Activated CD4-positive, alpha-beta T cell treated with anti-CD3 and anti-CD28 coated beads, Interleukin-10, Interleukin-2, amounts not matched to agents 100 ng/mL and 50 ng/mL, durations not matched to agents 16 hours and 8 hours (primary cell): ENCODE results near the gene FGF23.

ENCODE experiments used
- DNase-seq: peaks from one replicate; pipeline ENCODE4 v3.0.0-alpha.2; 2020

FGF23 gene

DNA sequence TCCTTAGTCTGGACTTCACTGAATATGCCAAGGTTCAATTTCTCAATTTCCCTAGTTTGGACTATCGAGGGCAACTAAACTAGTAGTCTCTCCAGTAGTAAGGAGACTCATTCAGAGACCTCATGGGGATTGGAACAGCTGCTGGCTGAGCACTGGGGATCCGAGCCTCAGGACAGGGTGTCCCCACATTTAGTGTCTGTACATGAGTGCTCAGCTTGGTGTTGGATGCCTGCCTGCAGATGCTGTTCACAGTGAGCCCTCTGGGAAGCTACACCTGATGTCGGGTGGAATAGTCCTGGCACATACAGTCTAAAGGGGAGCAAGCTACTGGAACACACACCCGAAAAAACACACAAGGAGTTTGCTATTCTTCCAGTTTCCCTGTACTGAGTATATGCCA lies 820 bp upstream of the FGF23 start:
- DNase-seq = no peak

DNA sequence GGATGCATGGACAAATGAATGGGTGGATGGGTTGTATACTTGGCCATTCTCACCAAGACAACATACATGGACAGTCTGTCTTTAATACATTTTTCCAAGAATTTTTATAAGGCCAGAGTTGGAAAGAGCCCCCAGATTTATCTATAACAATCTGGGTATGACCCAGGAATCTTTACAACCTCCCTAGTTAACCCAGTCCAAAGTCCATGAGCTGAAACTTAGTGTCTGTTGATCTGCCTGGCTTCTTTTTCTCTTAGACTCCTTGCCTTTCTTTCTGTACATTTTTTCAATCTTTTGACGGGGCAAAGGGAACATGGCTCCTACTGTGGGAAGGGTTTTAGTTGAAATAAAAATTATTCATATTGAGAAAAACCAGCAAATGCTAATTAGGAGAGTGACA lies 740 bp downstream of the FGF23 start:
- DNase-seq = no peak

DNA sequence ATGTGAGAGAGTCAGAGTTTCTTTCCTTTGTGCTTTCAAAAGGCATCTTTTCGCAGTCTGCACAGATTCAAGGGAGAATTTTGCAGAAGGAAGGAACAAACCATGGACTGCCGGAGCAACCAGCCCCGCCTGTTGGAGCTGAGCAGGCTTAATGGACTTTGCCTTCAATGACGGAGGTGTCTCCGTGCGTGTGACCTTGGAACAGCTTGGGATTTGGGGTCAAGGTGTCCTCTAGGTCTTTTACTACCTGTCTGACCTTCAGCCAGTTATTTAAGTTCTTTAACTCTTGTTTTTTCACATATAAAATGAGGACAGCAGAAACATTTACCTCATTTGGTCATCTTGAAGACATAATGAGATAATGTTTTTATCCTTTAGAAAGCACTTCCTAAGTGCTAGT lies 4.1 kb downstream of the FGF23 start:
- DNase-seq = no peak

DNA sequence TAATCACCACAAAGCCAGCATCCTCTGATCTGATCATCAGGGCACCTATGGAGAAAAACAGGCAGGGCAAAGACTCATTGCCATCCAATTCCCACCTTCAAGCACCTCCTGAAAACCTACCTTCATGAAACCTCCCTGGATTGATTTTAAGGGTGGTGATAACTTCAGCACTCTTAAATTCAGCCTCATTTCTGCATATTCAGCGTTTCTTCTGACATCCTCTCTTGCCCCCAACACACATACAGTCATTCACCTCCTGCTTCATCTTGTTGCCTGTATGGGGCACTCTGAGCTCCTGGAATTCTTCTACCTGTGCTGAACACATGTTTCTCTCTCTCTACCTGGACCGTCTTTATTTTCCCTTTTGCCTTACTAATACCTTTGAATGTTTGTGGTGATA lies 6.9 kb downstream of the FGF23 start:
- no peak for DNase-seq

DNA sequence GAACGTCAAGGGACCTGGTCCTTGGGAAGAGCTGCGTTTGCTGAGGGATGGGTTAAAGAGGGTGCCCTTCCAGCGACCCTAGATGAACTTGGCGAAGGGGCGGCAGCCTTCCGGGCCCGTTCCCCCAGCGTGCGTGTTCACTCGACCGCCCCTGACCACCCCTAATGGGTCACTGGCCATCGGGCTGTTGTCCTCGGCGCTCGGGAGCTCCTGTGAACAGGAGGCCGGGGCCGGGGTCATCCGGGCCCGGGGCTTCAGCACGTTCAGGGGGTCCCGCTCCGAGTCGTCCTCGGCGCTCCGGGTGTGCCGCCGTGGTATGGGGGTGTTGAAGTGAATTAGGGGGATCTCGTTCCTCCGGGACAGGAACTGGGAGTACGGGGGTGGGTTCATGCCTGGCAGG lies 9.2 kb downstream of the FGF23 start:
- no peak for DNase-seq

DNA sequence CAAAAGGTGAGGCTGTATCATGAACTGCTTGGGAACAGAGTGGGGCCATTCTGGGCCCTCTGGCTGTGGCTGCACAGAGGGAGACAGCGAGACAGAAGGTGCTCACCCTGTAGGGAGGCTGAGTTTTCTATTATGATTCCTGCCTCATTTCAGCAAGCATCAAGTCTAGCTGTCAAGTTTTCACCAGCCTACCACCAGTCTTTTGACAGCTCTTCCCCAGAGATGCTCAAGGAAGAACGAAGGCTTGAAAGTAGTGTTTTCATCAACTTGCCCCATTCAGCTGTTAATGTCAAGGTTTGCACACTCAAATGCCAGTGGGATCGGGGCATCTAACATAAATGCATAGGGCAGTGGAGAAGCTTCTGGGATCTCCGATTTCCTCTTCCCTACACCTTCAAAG lies 10.0 kb downstream of the FGF23 start:
- no peak for DNase-seq

DNA sequence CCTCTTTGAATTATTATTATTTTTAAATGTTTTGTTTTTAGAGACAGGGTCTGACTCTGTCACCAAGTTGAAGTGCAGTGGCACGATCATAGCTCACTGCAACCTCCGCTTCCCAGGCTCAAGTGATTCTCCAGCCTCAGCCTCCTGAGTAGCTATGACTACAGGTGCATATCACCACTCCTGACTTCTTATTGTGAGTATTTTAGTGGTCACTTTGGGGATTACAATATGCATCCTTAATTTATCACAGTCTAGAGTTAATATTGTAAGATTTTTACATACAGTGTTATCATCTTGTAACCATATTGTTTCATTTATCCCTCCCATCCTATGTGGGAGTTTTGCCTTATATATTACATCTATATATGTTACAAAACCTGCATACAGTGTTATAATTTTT lies 13.4 kb downstream of the FGF23 start:
- no peak for DNase-seq

DNA sequence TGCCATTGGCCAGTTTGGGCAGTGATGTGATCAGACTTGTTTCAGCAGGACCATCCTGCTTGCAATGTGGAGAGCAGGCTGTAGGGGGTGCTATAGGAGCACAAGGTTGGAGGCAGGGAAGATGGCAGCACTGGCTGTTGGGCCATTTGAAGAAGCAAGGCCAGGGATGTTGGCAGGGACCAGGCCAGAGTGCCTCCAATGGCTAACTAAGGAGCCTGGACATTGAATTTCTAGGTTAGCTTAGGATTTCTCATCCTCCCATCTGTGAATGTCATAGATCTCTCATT lies 23.5 kb downstream of the FGF23 start:
- DNase-seq = peak; percentile 58

DNA sequence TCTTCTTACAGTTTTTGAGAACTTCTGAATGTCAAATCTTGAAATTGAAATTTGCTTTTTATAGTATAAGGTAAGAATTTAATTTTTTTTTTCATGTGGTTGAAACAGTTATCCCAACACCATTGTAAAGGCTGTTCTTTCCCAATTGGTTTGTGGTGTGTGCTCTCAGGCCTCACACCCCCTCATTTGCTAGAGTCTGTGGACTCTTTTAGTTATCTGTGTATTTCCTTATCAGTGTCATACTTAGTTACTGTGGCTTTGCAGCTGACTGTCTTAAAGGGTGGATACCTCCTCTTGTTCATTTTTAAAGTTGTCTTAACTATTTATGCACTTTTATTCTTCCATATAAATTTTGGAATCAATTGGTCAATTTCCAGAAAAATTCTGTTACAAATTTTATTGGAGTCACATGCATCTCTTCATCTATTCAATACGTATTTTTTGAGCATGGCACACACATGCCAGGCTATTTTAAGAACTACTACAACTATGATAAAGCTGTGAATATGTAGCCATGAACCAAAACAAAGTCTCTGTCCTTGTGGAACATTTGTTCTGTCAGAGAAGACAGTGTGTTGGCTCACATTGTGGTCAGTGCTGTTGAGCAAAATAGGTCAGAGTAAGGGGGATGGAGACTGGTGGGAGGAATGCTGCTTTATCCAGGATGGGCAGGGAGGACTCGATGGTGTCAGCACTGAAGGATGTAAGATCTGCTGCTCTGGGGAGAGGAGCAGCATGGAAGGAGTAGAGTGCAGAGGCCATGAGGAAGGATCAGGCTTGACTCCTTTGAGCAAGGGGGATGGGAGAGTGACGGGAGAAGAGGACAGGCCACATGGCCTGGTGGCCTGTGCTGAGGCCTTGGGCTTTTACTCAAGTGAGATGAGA lies 24.1 kb downstream of the FGF23 start:
- DNase-seq = no peak

DNA sequence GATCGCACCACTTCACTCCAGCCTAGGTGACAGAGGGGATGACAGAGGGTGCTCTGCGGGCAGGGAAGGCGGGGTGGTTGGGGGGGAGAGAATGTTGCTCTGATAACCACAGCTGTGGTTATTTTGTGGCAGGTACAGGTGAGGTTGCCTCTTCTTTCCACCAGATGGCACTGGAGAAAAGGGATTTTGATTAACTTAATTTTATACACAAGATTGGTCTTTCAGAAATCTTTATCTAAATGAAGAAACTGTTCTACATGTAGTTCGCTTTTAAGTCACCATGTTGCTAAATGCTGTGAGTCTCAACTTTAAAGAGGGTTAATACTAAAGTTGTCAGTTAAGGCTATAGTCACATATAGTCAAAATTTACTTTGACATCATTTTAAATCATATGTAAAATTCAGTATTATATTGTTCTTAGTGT lies 25.7 kb downstream of the FGF23 start:
- DNase-seq = peak; percentile 41

DNA sequence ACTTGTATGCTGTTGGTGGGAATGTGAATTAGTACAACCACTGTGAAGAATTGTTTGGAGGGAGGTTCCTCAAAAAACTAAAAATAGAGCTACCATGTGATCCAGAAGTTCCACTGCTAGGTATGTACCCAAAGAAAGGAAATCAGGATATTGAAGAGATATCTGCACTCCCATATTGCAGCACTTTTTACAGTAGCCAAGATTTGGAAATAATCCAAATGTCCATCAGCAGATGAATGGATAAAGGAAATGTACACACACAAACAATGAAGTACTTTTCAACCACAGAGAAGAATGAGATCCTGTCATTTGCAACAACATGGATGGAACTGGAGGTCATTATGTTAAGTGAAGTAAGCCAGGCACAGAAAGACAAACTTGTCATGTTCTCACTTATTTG lies 32.6 kb downstream of the FGF23 start:
- no peak for DNase-seq

DNA sequence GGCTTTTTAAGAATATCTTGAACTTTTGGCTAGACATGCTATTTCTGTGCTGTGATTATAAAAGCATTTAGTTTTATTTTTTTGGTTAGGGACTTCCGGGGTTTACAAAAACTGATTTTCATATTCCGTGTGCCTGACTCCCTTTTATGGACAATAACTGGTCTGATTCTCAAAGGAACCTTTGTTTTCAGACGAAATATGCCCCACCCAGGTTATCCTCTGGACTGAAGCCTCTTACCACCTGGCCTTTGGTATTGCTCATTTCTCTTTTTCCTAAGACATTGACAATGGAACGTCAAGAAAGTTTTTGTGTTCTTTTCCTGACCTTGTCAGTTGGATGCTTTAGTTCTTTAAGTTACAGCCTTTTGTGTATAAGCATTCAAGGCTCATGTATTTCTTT lies 47.7 kb downstream of the FGF23 start:
- DNase-seq = no peak

DNA sequence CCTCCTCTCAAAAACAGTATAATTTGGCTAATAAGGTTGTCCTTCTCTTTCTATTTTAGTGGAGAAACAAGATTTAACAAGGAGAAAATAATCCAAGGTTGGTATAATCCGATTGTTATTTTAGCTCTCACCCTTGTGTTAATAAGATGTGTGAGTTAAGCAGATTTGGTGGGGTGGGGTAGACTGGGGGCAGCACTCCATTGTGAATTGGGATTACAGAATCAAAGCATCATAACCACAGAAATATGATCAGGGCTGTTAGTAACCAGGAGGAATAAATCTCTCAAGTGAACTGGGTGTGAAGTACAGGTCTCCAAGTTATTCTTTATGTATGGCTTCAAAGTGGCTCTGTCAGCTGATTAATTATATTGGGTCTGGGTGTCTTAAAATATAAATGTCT lies 48.3 kb downstream of the FGF23 start:
- no peak for DNase-seq

DNA sequence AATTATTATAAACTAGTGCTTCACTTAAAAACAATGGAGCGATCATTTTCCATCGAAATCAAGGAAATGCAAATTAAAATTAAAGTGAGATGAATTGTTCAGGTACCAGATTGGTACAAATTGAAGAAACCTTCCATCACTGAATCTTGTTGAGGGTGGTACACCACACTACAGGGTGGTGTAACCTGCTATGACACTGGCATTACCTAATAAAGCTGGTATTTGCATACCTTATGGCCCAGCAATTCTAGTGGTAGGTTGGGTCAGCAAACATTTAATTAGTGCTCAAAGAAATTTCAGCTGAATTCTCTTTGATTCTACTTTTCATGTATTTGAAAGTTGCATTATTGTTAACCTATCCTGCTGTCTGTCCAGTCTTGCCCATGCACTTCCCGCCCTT lies 49.3 kb downstream of the FGF23 start:
- no peak for DNase-seq

DNA sequence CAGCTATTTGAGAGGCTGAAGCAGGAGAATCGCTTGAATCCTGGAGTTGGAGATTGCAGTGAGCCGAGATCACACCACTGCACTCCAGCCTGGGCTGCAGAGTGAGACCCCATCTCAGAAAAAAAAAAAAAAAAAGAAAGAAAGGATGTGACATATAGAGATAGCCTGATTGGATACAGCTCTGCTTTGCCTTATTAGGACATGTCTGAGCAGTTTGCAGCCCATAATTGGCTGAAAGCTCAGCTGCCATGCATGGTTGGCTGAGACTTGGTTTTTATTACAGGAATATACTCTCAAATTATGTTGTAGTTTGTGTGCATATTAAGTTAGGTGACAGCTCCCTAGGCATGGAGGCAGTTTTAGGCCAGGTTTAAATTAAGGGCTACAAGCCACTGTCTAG lies 52.2 kb downstream of the FGF23 start:
- DNase-seq = no peak

DNA sequence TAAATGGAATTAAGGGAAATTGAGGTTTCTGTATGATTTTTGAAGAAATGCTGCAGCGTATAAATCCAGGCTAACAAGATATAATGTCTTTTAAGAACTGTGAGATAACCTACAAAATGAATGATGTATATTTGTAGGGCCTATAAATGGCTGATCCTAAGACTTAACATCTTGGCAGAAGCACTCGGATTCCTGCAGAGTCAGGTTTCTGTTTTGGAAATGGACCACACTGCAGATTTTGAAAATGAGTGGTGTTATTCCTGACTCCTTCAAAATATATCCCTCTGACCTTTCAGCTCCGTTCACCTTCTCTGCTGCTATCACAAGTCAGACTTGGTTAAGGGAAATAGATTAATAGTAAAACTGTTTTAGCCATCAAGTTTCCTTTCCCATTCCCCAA lies 53.5 kb downstream of the FGF23 start:
- DNase-seq = no peak

DNA sequence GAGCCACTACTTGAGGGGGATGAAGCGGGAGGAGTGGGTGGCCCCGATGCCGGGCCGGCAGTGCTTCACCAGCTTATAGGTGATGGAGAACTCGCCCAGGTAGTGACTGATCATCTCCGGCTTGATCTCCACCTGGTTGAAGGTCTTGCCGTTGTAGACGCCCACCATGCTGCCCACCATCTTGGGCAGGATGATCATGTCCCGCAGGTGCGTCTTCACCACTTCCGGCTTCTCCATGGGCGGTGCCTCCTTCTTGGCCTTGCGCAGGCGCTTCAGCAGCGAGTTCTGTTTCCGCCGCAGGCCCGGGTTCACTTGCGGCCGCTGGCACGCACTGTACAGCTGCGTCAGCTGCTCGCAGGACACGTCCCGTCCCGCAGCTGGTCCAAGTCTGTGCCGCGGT lies 55.1 kb downstream of the FGF23 start:
- no peak for DNase-seq

DNA sequence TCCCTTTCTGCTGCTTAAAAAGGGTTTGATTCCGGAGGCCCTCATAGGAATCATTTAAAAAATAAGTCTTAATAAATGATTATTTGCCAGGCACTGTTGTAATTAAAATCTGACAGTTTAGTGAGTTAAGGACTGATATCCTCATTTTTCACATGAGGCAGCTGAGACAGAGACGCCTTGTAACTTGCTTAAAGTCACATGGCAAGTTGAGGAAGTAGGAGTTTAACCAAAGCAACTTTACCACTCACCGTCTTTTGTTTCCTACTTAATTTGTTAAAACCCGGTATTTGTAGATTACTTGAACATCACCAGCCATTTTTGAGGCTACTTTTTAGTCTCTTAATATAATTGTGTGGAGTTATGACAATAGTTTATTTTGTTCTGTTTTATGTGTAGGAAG lies 56.1 kb downstream of the FGF23 start:
- no peak for DNase-seq

DNA sequence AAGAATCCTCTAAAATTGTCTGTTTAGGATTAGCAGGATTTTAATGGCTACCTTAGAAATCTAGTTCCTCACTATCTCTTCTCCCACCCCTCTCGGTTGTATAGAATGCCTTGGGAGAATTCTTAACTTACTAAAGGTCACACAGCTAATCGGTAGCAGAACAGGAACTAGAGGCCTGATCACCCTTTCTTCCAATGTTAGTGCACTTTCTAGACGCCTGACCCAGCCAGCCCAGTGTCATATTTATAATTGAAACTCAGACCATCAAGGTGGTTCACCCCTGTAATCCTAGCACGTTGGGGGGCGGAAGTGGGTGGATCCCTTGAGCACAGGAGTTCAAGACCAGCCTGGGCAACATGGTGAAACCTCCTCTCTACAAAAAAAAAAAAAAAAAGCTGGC lies 56.8 kb downstream of the FGF23 start:
- DNase-seq = no peak

DNA sequence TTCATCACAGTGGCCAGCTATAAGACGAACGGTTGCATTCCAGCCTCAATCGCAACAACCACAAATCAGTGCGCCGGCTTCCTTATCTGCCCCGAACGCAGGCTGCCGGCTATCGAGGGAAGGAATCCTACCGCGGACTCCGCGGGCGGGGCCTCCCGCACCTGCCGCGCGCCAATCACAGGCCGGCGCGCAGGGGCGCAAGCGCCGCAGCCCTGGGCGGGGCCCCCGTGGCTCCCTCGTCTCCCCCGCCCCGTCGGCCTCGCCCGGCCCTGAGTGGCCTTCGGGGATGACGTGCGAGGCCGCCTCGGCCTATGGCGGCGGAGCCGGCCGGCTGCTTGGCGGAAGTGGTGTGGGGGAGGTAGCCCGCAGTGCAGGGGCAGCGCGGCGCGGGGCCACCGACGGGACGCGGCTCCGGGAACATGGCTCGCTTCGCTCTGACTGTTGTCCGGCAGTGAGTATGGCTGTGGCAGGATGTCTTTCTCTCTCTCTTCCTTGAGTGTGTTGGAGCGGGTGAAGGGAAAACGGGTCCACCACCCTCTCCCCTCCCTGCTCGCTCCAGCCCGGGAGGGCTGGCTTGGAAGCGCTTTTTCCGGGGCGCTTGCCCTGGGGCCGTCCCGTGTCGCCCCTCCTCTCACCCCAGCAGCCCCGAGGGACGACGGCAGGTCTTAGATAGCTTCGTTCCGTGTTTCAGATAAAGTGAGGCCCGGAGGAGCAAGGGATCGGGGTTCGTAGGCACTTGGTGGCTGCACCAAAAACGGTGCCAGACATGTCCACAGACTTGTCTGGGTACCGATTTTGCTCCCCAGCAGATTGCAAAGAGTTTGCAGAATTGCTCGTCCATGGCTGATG lies 58.4 kb downstream of the FGF23 start, which contains the start of gene TIGAR:
TIGAR (plus strand) TSS at position 361 of the 849 bp plus-strand sequence; CDS start at position 420, 59 bp downstream.
- peak; percentile 97 for DNase-seq

DNA sequence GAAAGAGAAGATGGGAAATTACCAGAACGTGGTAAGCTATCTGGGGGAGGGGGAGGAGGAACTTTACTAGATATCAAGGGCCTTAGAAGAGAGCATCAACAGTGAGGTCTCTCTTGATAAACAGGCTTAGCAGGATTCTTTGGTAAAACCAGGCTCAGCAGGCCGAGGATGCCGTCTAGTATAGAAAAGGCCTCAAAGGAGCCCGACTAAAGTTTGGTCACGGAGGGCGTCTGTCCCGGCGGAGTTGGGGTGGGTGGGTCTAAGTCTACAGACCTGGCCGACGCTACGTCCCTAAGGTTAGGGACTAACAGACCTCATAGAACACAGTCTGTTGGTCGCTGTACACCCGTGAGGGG lies 59.0 kb downstream of the FGF23 start:
- DNase-seq = no peak
